Kidney (tissue), 14 donors: ENCODE results near the gene RELA. TPM values are rescaled to one million over a fixed set of nuclear protein-coding genes. Genes with fewer than 3 reads are reported as not detected.

Source experiments
- DNase-seq, 5 donors: peaks; one replicate each; pipeline ENCODE4 v3.0.0-alpha.2; 2013 to 2020
- FAIRE-seq: peaks from 2 replicates; lab custom pipeline; 2012; peaks lifted over from hg19 to GRCh38; lab: Jason Lieb, UNC
- H3K27ac ChIP-seq, 2 donors: one replicate each; pipeline ENCODE4 v1.7.0; 2013; ENCODE audit warnings: low read depth in 2 of 2, low read length in 2 of 2, inconsistent platforms in 1 of 2
- H3K27me3 ChIP-seq: one replicate; pipeline ENCODE4 v1.7.1; 2013; ENCODE audit warnings: low read length, inconsistent platforms; ENCODE audit not compliant: control insufficient read depth, insufficient read depth
- H3K36me3 ChIP-seq, 3 donors: one replicate each; pipeline versions ENCODE4 v1.7.0 to v1.7.1; 2013; ENCODE audit warnings: low read length in 3 of 3, control low read depth in 1 of 3, inconsistent platforms in 1 of 3; ENCODE audit not compliant: insufficient read depth in 3 of 3, control insufficient read depth in 2 of 3
- H3K4me1 ChIP-seq, 3 donors: one replicate each; pipeline versions ENCODE4 v1.7.0 to v1.7.1; 2013; ENCODE audit warnings: low read length in 3 of 3, inconsistent platforms in 1 of 3, low read depth in 1 of 3; ENCODE audit not compliant: control insufficient read depth in 2 of 3, insufficient read depth in 2 of 3
- H3K4me3 ChIP-seq, 3 donors: one replicate each; pipeline versions ENCODE4 v1.7.0 to v1.8.1; 2013; ENCODE audit warnings: low read length in 3 of 3, control low read depth in 1 of 3, inconsistent platforms in 1 of 3
- H3K9ac ChIP-seq, 3 donors: one replicate each; pipeline versions ENCODE4 v1.7.0 to v1.7.1; 2013; ENCODE audit warnings: low read length in 3 of 3, control low read depth in 1 of 3, inconsistent platforms in 1 of 3
- H3K9me3 ChIP-seq, 3 donors: one replicate each; pipeline versions ENCODE4 v1.7.0 to v1.7.1; 2013; ENCODE audit warnings: low read length in 3 of 3, control low read depth in 1 of 3, inconsistent platforms in 1 of 3; ENCODE audit not compliant: control insufficient read depth in 2 of 3, insufficient read depth in 1 of 3
- CTCF ChIP-seq: IDR thresholded peaks from 3 replicates; pipeline ENCODE4 v1.5.1; 2012; ENCODE audit warnings: mild to moderate bottlenecking, moderate library complexity, borderline replicate concordance; ENCODE audit not compliant: insufficient read depth; ENCODE audit errors: extremely low read depth
- intact Hi-C: fragments of 100-400 bp; cut with DNase I; formaldehyde crosslinking; loops from one replicate; pipeline ENCODE4 v1.11.1; 2022
- polyA plus RNA-seq: library from polyadenylated mRNA; stranded (reverse); fragments of 350-450 nt; fragmentation: Illumina TruSeq; extraction: RNeasy Lipid Tissue Mini Kit (QIAGEN cat#74804); gene quantifications from one replicate; pipeline ENCODE4 v1.2.3, GENCODE V29; 2014; ENCODE audit warnings: low read depth, low replicate concordance; ENCODE audit not compliant: insufficient read depth
- total RNA-seq: library from RNA; stranded (reverse); fragmentation: NEBNext Ultra II Directional; extraction: Animal tissue kit (Norgen Biotek cat#: 25700); gene quantifications from one replicate; pipeline ENCODE4 v1.2.1, GENCODE V29; 2021
- donor health status: control.
- donor health status: control.
- donor health status: control.
- donor health status: control.
- donor health status: control.
- donor health status: DM: yes; HTN: yes; CAD: no.
- donor health status: Normal renal cell carcinoma (clear cell type).

The RELA gene
- total and polyA plus RNA-seq, 2 donors from 2014 or later = 34.8 to 81.6 TPM

DNA sequence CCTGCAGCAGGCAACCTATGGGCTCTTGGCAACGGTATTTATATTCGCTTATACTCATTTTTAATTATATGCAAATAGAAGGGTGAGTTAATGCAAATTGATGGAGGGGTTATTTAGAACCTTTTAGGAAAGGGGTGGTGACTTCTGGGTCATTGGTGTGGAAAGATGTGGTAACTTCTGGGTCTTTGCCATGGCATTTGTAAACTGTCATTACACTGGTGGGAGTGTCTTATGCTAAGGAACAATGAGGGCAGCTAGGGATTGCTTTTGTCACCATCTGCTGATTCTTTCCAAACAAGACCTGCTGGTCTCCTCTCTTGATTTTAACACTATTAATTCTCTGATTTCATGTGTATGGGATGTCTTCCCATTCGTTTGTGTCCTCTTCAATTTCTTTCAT is 37.7 kb upstream of the RELA start:
- intact Hi-C loops = loop anchor here (10.0 kb wide), 1 partner anchor 134 kb away; the partner anchor contains the start of gene SNX32

DNA sequence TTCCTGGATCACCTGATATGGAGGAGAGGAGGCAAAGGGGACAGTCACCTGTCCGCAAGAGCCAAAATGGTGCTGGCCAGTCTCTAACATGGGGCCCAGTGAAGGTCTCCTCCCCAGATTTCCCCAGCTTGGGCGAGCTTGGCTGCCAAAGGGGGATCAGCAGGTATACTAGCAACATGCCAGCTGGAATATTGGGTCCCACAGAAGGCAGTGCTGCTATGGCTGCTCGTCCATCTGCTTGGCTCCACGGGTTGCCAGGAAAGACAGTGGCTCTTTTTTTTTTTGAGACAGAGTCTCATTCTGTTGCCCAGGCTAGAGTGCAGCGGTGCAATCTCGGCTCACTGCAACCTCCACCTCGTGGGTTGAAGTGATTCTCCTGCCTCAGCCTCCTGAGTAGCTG is 36.6 kb upstream of the RELA start:
- intact Hi-C loops = no loop called here
- no peaks in the 10 kb centered on the region for H3K9me3 ChIP-seq
- H3K27me3 ChIP-seq = no peaks in the 10 kb centered on the region
- no peak overlapping the region for H3K9ac ChIP-seq
- no peaks in the 10 kb centered on the region for H3K36me3 ChIP-seq
- FAIRE-seq (no peak), DNase-seq (no peak)
- H3K4me1 ChIP-seq = peaks cover 0 to 11% (median 5%) of the 10 kb centered on the region in 3 donors
- H3K27ac ChIP-seq = no peak overlapping the region
- TF ChIP-seq CTCF = no peak
- no peak overlapping the region for H3K4me3 ChIP-seq

More for the DNA sequence above, 37.7 kb upstream of the RELA start:
- H3K9ac ChIP-seq = no peak overlapping the region
- H3K9me3 ChIP-seq = no peaks in the 10 kb centered on the region
- no peaks in the 10 kb centered on the region for H3K27me3 ChIP-seq
- peaks cover 0 to 9% (median 3%) of the 10 kb centered on the region in 3 donors for H3K4me1 ChIP-seq
- no peak overlapping the region for H3K27ac ChIP-seq
- DNase-seq = no peak
- no peaks in the 10 kb centered on the region for H3K36me3 ChIP-seq
- no peak overlapping the region for H3K4me3 ChIP-seq
- TF ChIP-seq CTCF = no peak
- FAIRE-seq = no peak

DNA sequence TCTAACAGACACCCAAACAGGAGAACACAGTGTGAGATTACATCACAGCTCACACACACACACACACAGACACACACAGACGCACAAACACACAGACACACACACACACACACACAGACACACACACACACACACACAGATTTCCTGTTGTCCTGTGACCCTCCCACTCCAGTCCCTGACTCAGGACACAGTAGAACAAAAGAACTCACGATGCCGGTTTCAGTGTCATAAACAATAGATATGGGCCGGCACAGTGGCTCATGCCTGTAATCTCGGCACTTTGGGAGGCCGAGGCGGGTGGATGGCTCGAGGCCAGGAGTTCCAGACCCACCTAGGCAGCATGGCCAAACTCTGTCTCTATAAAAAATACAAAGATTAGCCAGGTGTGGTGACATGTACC is 35.5 kb upstream of the RELA start:
- intact Hi-C loops = no loop called here
- Histone ChIP-seq H3K27me3 (no peaks in the 10 kb centered on the region), H3K4me3 (no peak overlapping the region), H3K27ac (no peak overlapping the region), H3K36me3 (no peaks in the 10 kb centered on the region), H3K9me3 (no peaks in the 10 kb centered on the region), H3K9ac (no peak overlapping the region), H3K4me1 (peaks cover 0 to 16% (median 5%) of the 10 kb centered on the region in 3 donors)
- DNase-seq = no peak
- TF ChIP-seq CTCF = no peak
- no peak for FAIRE-seq

- intact Hi-C loops = no loop called here
- Histone ChIP-seq H3K4me3 (no peak overlapping the region), H3K27me3 (no peaks in the 10 kb centered on the region), H3K9me3 (no peaks in the 10 kb centered on the region), H3K4me1 (peaks cover 0 to 16% (median 5%) of the 10 kb centered on the region in 3 donors), H3K9ac (no peak overlapping the region), H3K36me3 (no peaks in the 10 kb centered on the region), H3K27ac (no peak overlapping the region)
- no peak for FAIRE-seq
- no peak for TF ChIP-seq CTCF
- no peak for DNase-seq
Observed at GRCh38 chr11:65696802-65697552, 34.3 kb upstream of the RELA start.
